SK-N-SH treated with all-trans-retinoic acid at 6 μM for 48 hours (cell line): ENCODE data around the gene PHLDB1.

Experiments
- ATAC-seq: fragments of 200-7000 bp; cut with Tn5 transposase; 3 replicates; pipeline ENCODE4 v1.9.1; 2020; ENCODE audit warnings: mild to moderate bottlenecking, moderate library complexity
- ARNTL ChIP-seq: fragments of 450-650 bp; formaldehyde crosslinking; IDR thresholded peaks from 2 replicates; pipeline ENCODE4 v1.5.0; 2020; ENCODE audit warnings: low read depth, mild to moderate bottlenecking, moderate library complexity, borderline replicate concordance
- BACH2 ChIP-seq: fragments of 250-450 bp; sonication (Bioruptor Pico); IDR thresholded peaks from 2 replicates; pipeline ENCODE4 v1.9.0; 2021; ENCODE audit warnings: mild to moderate bottlenecking, borderline replicate concordance
- CSDC2 ChIP-seq: fragments of 250-450 bp; sonication (Bioruptor Pico); IDR thresholded peaks from 2 replicates; pipeline ENCODE4 v1.5.0; 2020; ENCODE audit warnings: mild to moderate bottlenecking, moderate library complexity
- ESRRG ChIP-seq: fragments of 250-450 bp; sonication (Bioruptor Pico); IDR thresholded peaks from 2 replicates; pipeline ENCODE4 v1.6.1; 2021; ENCODE audit warnings: mild to moderate bottlenecking
- GLIS3 ChIP-seq: fragments of 250-450 bp; sonication (Bioruptor Pico); IDR thresholded peaks from 2 replicates; pipeline ENCODE4 v1.5.0; 2020; ENCODE audit warnings: mild to moderate bottlenecking, moderate library complexity
- ISL1 ChIP-seq: fragments of 250-450 bp; sonication (Bioruptor Pico); IDR thresholded peaks from 2 replicates; pipeline ENCODE4 v2.1.2; 2022; ENCODE audit warnings: mild to moderate bottlenecking, moderate library complexity
- OSR1 ChIP-seq: fragments of 250-450 bp; sonication (Bioruptor Pico); IDR thresholded peaks from 2 replicates; pipeline ENCODE4 v1.8.0; 2022; ENCODE audit warnings: moderate library complexity, mild to moderate bottlenecking, inconsistent platforms
- PATZ1 ChIP-seq: fragments of 250-450 bp; sonication (Bioruptor Pico); IDR thresholded peaks from 2 replicates; pipeline ENCODE4 v1.8.0; 2020; ENCODE audit warnings: mild to moderate bottlenecking, moderate library complexity, borderline replicate concordance
- PPARA ChIP-seq: fragments of 250-450 bp; sonication (Bioruptor Pico); IDR thresholded peaks from 2 replicates; pipeline ENCODE4 v1.5.0; 2020; ENCODE audit warnings: mild to moderate bottlenecking, borderline replicate concordance
- RARB ChIP-seq: fragments of 250-450 bp; sonication (Bioruptor Pico); IDR thresholded peaks from 2 replicates; pipeline ENCODE4 v1.8.0; 2021; ENCODE audit warnings: mild to moderate bottlenecking, moderate library complexity
- SNAI2 ChIP-seq: fragments of 250-450 bp; sonication (Bioruptor Pico); IDR thresholded peaks from 2 replicates; pipeline ENCODE4 v1.5.0; 2020; ENCODE audit warnings: mild to moderate bottlenecking, moderate library complexity
- TCF4 ChIP-seq: fragments of 250-450 bp; sonication (Bioruptor Pico); IDR thresholded peaks from 2 replicates; pipeline ENCODE4 v1.8.0; 2021; ENCODE audit warnings: mild to moderate bottlenecking, moderate library complexity, borderline replicate concordance
- TOX ChIP-seq: fragments of 250-450 bp; sonication (Bioruptor Pico); IDR thresholded peaks from 2 replicates; pipeline ENCODE4 v1.8.0; 2021; ENCODE audit warnings: mild to moderate bottlenecking, moderate library complexity, borderline replicate concordance
- TSHZ2 ChIP-seq: fragments of 250-450 bp; sonication (Bioruptor Pico); IDR thresholded peaks from 2 replicates; pipeline ENCODE4 v1.5.0; 2020; ENCODE audit warnings: mild to moderate bottlenecking, moderate library complexity
- ZC3H10 ChIP-seq: fragments of 250-450 bp; sonication (Bioruptor Pico); IDR thresholded peaks from 2 replicates; pipeline ENCODE4 v1.5.1; 2021; ENCODE audit warnings: mild to moderate bottlenecking, moderate library complexity
- ZFP3 ChIP-seq: fragments of 250-450 bp; sonication (Bioruptor Pico); IDR thresholded peaks from 2 replicates; pipeline ENCODE4 v1.5.0; 2020; ENCODE audit warnings: mild to moderate bottlenecking, moderate library complexity
- ZFP30 ChIP-seq: fragments of 450-650 bp; formaldehyde crosslinking; IDR thresholded peaks from 2 replicates; pipeline ENCODE4 v1.5.0; 2022; ENCODE audit warnings: mild to moderate bottlenecking, moderate library complexity
- ZNF565 ChIP-seq: fragments of 450-650 bp; formaldehyde crosslinking; conservative IDR thresholded peaks from 2 replicates; pipeline ENCODE4 v1.5.0; 2020; ENCODE audit warnings: low read depth, mild to moderate bottlenecking, moderate library complexity
- ZNF70 ChIP-seq: fragments of 450-650 bp; formaldehyde crosslinking; IDR thresholded peaks from 2 replicates; pipeline ENCODE4 v1.5.0; 2020; ENCODE audit warnings: mild to moderate bottlenecking, moderate library complexity
- ZNF8 ChIP-seq: fragments of 450-650 bp; formaldehyde crosslinking; IDR thresholded peaks from 2 replicates; pipeline ENCODE4 v1.5.0; 2020; ENCODE audit warnings: mild to moderate bottlenecking, moderate library complexity
- TF ChIP-seq, protein P1 (sequence below): fragments of 250-450 bp; sonication (Bioruptor Pico); IDR thresholded peaks from 2 replicates; pipeline ENCODE4 v1.5.1; 2021; ENCODE audit warnings: mild to moderate bottlenecking, moderate library complexity
- TF ChIP-seq, protein P2 (sequence below): fragments of 250-450 bp; sonication (Bioruptor Pico); IDR thresholded peaks from 2 replicates; pipeline ENCODE4 v1.8.0; 2021; ENCODE audit warnings: low read depth, mild to moderate bottlenecking, moderate library complexity, borderline replicate concordance

PHLDB1 gene

GRCh38 chr11:118643995-118644345 lies 36.6 kb downstream of the PHLDB1 start:
- ATAC-seq = no peak
- TF ChIP-seq TSHZ2 (CRISPR knock-in tag) (no peak), TCF4 (CRISPR knock-in tag) (no peak), PPARA (no peak)
- TF ChIP-seq, protein P1, sequence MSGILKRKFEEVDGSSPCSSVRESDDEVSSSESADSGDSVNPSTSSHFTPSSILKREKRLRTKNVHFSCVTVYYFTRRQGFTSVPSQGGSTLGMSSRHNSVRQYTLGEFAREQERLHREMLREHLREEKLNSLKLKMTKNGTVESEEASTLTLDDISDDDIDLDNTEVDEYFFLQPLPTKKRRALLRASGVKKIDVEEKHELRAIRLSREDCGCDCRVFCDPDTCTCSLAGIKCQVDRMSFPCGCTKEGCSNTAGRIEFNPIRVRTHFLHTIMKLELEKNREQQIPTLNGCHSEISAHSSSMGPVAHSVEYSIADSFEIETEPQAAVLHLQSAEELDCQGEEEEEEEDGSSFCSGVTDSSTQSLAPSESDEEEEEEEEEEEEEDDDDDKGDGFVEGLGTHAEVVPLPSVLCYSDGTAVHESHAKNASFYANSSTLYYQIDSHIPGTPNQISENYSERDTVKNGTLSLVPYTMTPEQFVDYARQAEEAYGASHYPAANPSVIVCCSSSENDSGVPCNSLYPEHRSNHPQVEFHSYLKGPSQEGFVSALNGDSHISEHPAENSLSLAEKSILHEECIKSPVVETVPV (CRISPR knock-in tag) = no peak

DNA sequence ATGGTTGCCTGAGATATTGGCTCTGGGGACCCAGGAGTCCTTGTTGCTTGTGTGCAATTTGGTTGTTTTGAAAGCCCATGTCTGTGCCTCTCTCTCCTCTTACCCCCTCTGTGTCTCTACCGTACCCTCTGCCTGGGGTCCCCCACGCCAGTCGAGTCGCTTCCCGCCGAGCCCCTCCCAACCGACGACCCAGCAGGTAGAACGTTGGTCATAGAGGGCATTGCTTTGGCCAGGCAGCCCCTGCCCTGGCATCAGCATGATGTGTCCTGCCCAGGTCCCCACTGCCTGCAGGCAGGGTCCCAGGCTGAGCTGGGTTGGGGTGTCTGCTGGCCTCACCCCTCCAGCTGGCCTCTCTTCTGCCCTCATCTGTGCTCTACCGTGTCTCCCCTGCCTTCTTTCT lies 37.1 kb downstream of the PHLDB1 start:
- TF ChIP-seq SNAI2 (CRISPR knock-in tag) (no peak), GLIS3 (CRISPR knock-in tag) (no peak), PPARA (no peak), PATZ1 (CRISPR knock-in tag) (no peak), ZFP30 (no peak), TSHZ2 (CRISPR knock-in tag) (no peak), ARNTL (CRISPR knock-in tag) (no peak), TCF4 (CRISPR knock-in tag) (no peak), ZNF565 (no peak), RARB (CRISPR knock-in tag) (no peak), CSDC2 (CRISPR knock-in tag) (no peak), ESRRG (no peak), ISL1 (CRISPR knock-in tag) (no peak), TOX (no peak)
- TF ChIP-seq, protein P2, sequence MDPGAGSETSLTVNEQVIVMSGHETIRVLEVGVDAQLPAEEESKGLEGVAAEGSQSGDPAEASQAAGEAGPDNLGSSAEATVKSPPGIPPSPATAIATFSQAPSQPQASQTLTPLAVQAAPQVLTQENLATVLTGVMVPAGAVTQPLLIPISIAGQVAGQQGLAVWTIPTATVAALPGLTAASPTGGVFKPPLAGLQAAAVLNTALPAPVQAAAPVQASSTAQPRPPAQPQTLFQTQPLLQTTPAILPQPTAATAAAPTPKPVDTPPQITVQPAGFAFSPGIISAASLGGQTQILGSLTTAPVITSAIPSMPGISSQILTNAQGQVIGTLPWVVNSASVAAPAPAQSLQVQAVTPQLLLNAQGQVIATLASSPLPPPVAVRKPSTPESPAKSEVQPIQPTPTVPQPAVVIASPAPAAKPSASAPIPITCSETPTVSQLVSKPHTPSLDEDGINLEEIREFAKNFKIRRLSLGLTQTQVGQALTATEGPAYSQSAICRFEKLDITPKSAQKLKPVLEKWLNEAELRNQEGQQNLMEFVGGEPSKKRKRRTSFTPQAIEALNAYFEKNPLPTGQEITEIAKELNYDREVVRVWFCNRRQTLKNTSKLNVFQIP (CRISPR knock-in tag) = no peak
- TF ChIP-seq, protein P1 (CRISPR knock-in tag) = no peak
- ATAC-seq = no peak

DNA sequence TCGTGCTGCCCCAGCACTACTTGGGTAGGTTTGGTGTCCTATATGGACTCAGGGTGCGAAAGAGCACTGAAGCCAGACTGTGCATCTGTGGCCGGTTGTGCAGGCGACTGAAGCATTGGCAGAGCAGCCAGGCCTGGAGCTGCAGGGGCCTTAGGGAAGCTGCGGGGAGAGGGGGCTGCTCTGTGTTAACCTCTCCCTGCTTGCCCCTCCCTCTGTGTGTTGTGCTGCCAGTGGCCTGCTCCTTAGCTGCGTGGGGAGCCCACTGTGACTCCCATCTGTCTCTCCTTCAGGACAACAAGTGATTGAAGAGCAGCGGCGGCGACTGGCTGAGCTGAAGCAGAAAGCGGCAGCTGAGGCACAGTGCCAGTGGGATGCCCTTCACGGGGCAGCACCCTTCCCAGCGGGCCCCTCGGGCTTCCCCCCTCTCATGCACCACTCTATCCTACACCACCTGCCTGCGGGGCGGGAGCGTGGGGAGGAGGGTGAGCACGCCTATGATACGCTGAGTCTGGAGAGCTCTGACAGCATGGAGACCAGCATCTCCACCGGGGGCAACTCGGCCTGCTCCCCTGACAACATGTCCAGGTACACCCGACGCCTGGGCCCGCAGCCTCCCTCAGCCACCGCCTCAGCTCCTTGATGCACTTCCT lies 37.8 kb downstream of the PHLDB1 start:
- no peak for ATAC-seq
- TF ChIP-seq ARNTL (CRISPR knock-in tag) (no peak), ESRRG (no peak), BACH2 (no peak), ZC3H10 (CRISPR knock-in tag) (no peak), PPARA (no peak), CSDC2 (CRISPR knock-in tag) (no peak), ZNF70 (no peak), SNAI2 (CRISPR knock-in tag) (no peak), OSR1 (no peak), TCF4 (CRISPR knock-in tag) (no peak), ZNF8 (CRISPR knock-in tag) (no peak), ZFP3 (CRISPR knock-in tag) (no peak), TOX (no peak)
- TF ChIP-seq, protein P2 (CRISPR knock-in tag) = no peak
